HG03575 (cell line): ENCODE measurements around the gene CYP24A1.

Experiments used
- ATAC-seq: cut with Tn5 transposase; IDR thresholded peaks from one replicate; pipeline ENCODE4 v1.9.1; 2021; ENCODE audit not compliant: unreplicated experiment, insufficient number of reproducible peaks, low FRiP score; ENCODE audit errors: extremely low read depth

Gene CYP24A1

DNA sequence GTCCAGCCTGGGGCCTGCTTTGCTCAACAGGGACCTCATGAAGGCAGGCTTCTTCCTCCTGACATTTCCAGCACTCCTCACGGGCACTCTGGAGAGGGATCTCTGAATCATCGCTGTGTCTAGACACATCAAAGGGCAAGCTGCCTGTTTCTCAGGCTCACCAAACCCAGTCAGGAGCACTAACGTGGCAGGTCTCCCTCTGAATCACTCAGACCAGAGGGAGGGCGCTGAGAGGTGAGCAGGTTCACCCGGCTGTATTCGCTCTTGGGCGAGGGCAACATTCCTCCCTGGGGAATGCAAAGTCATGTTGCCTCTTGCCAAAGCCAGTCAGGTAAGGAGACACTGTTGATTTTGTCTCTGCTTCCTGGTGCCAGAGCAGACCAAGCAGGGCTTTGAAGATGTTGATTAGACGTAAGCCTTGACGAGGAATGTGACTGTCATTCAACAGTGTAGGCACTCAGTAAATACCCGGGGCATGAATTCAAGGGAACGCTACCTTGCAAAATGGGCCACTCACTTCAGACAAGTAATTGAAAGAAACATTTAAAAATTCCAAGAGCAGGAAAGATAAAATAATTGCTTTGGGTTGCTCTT is 50.1 kb downstream of the CYP24A1 start:
- no peak for ATAC-seq

DNA sequence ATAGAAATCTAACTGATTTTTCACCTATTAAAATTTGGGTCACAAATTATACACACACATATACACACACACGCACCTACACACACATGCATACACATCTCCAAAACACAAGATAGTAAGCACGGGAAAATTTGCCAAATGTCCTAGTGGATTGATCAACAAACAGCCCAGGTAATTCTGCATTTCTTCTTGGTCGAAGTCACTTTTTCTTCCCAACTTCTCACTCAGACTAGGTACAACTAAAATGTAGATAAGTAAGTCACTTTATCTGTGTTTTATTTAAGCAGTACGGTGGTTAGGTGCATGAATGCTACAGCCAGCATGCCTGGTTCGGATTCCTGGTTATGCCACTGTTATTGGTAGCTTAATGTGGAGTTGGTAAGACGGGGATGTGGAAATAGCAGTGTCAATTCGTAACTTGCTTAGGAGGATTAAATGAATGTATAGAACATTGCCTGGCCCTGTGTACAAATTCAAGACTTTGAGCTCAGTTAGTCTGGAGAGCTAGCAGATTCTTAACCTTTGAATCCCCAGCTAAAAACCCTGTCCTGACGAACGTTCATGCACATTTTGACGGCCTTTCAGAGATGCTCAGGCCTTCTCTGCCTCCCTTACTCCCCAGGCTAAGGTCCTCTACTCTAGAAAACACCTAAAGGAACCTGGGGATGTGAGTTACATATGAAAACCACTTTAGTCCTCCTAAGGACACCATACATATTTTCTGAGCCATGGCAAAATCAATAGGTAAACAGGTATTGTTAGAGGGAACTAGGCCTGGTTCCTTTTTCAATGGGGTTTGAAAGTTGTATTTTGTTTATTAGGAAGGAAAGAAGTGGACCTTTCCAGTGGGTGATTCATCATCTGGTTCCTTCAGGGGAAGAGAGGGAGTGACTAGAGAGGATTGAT is 50.9 kb downstream of the CYP24A1 start:
- no peak for ATAC-seq

DNA sequence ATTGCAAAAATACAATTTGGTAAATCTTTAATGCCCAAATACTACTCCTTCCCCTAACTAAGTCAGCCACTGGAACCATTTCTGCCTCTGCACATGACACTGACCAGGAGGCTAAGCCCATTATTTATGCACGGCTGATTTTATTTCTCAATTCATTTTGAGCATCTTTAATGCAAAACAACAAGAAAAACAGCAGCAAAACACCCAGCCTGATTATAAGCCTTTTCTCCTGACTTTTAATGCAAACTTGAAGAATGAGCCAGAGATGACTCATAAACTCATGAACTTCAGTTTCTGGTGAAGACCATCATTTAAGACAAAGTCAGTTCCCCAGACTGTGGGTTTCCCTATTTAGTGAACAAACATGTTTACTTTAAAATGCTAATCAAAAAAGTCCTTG is 51.6 kb downstream of the CYP24A1 start:
- ATAC-seq, result no peak

DNA sequence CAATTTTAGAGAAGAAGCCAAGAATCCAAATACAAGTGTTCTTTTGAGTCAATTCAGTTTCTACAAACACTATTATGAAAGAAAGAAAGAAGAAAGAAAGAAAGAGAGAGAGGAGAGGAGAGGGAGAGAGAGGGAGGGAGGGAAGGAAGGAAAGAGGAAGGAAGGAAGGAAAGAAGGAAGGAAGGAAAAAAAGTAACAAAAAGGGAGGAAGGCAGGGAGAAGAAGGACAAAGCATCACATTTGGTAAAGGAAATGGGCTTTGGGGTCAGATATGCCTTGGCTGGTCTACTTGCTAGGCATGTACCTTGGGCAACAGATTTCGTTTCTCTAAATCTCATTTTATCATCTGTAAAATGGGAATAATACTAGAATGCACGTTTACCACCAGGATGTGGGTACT is 54.0 kb downstream of the CYP24A1 start:
- ATAC-seq, result no peak

DNA sequence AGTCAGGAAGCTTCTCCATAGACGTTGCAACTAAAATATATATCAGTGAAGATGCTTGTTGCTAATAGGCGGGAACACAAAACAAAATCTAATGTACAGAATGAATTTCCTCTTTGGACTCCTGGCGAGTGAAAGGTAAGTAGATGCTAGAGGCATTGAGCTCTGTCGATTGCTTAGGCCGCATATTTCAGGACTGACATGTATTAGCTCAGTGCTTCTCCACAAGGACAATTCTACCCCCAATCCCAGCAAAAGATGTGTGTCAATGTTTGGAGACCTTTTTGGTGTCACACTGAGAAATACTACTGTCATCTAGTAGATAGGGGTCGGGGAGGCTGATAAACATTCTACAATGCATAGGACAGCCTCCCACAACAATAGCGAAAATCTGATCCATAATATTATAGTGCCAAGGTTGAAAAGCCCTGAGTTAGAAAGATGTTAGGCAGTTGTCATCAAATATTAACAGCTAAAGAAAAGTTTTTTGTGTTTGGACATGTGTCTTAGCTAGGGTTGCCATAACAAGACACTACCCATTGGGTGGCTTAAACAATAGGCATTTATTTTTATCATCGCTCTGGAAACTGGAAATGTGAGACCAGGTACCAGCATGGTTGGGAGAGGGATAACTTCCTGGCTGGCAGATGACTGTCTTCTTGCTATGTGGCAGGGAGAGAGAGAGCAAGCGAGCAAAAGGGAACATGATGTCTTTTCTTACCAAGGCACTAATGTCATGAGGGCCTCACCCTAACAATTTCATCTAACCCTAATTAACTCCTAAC is 55.4 kb downstream of the CYP24A1 start:
- ATAC-seq, result no peak

DNA sequence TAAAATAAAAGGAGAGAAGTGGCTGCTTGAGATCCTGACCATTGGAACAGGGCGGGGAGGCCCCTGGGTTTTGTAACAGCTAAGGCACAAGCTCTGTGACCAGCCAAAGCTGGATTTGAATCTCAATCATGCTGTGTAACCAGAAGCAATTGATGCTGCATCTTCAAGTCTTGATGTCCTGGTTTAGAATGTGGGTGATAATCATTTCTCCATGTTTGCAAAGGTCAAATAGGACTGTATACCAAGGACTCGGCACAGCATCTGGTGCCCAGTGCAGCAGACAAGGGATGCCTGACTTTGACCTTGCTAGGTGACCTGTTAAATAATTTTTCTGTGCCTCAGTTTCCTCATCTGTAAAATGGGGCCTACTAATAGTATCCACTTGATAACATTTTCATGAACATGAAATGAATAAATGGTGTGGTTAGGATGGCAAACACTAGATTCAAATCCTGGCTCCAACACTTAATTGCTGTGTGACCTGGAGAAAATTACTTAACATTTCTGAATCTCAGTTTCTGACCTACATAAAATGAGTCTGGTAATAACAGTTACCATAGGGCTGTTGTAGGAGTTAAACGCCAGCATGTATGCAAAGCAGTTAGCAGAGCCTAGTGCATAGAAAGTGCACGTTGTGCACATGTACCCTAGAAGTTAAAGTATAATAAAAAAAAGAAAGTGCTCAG is 57.1 kb downstream of the CYP24A1 start:
- no peak for ATAC-seq

DNA sequence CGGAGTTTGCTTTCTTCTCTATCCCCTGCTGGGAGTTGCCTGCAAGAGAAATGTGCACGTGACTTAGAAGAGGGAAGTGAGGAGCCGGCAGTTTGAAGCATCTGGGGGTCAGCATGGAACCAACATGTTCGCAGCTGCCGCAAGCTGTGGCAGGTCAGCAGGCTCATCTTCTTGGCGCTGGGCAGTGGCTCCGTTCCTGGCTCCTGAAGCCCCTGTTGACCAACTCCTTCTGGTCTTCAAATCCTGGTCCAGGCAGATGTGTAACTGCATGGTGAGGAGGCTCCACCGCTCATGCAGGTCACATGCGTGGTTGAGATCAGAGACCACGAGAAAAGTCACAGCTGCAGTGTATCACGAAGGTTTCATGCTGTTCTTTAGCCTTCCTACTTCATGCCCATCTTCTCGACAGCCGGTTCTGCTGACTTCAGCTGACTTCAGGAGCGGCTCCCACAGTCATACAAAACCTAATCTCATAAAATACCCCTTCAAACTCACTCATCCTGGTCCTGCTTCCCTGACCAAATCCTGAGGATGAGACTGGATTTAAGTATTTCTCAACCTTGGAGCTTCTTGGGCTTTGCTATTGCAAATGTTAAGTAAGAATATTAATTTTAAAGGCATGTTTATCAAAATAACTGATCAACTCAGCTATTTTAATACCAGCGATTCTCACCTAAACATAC is 58.5 kb downstream of the CYP24A1 start:
- ATAC-seq, result no peak

DNA sequence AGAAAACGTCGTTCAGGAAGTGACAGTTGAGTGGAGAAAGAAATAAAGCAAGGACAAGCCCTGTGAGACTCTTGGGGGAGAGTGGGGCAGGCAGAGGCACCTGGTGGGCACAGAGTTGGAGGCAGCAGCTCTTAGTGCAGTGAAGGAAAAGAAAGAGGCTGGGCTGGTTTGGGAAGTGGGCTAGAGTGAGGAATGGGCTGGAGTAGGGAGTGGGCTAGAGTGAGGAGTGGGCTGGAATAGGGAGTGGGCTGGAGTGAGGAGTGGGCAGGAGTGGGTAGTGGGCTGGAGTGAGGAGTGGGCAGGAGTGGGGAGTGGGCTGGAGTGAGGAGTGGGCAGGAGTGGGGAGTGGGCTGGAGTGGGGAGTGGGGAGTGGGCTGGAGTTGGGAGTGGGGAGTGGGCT is 59.7 kb downstream of the CYP24A1 start:
- no peak for ATAC-seq

DNA sequence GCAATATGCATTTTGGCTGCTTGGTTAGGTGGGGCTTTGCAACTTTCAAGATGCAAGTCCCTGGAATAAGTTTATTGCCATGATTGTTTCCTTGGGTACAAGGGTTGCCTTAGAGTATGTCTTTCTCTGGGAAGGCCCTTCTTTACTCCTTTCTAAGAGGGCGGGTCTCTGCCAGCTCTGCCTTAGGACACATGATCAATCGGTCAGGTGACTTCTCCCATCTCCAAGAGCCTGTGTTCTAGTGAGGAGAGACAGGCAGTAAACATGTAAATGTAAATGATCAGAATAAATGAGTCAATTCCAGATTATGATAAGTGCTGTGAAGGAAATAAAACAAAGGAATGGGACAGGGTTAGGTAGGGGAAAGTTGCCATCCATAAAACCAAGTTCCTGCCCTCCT is 60.2 kb downstream of the CYP24A1 start:
- no peak for ATAC-seq

DNA sequence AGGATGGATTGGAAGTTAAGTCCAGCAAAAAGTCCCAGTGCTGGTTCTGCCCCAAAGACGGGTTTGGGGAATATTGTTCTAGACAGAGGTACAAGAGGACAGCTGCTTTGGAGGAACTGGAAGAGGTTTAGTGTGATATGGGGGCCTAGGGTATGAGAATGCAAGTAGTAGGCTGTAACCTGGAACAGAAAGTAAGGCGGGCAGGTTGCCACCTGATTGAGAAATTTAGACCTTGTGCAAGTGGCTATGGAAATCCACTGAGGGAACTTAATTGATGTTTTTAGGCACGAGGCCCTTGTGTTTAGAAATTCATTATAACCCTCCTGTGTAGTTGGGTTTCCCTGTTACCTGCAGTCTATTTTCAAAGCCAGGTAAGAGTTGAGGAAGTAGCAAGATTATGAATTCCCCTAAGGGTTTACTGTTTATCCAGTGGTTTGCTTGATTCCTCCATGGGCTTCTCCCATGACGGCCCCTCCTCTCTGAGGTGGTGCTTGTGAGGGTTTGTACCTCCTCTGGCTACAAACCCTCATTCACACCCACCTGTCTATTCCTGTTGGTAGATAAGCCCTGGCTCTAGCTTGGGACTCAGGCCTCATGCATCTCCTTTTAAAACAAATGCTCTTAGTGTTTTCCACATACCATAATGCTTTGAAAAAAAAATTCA is 61.4 kb downstream of the CYP24A1 start:
- no peak for ATAC-seq

DNA sequence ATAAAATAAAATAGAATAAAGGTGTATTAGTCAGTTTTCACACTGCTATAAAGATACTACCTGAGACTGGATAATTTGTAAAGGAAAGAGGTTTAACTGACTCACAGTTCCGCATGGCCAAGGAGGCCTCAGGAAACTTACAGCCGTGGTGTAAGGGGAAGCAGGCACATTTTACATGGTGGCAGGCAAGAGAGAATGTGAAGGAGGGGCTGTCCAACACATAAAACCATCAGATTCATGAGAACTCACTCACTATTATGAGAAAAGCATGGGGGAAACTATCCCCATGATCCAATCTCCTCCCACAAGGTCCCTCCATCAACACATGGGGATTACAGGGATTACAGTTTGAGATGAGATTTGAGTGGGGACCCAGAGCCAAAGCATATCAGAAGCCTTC is 62.3 kb downstream of the CYP24A1 start:
- ATAC-seq, result no peak

DNA sequence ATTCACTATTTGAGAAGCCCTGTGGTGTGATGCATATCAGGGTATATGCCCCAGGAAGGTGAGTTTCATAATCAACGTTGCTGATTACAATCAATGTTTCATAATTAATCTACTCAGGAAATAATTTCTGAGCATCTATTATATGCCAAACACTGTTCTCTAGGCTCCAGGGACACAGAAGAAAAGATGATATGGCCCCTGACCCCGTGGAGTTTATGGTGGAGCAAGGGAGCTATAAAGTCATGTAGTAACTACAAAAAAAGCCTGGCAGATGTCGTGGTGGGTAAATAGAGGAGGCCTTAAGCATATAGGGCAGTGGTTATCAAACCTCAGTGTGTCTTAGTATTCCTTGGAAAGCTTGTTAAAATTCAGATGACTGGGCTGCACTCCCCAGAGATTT is 63.3 kb downstream of the CYP24A1 start:
- no peak for ATAC-seq

DNA sequence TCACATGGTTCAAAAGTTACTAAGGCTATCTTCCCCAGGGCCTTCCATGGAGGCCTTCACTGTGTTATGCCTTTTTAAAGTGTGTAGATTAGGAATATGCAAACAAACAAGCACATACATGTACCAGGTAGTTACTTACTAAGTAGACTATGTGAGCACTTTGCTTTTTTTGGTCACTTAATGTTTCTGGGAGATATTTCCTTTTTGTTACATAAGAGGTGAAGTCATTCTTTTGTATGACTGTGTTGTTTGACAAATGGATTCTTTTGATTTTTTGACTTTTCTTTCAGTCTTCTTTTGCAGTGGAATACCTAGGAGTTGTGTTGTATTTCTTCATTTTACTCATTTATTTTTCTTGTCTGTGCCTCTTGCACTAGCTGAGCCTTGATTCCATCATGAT is 63.7 kb downstream of the CYP24A1 start:
- no peak for ATAC-seq

DNA sequence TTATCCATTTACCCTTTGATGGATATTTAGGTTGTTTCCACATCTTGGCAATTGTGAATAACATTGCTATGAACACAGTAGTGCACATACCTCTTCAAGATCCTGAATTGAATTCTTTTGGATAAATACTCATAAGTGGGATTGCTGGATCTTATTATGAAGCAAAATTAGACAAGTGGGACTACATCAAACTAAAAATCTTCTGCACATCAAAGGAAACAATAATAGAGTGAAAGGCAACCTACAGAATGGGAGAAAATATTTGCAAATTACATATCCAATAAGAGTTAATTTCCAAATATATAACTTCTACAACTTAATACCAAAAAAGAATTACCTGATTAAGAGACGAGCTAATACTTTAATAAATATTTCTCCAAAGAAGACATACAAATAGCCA is 65.0 kb downstream of the CYP24A1 start:
- ATAC-seq, result no peak

DNA sequence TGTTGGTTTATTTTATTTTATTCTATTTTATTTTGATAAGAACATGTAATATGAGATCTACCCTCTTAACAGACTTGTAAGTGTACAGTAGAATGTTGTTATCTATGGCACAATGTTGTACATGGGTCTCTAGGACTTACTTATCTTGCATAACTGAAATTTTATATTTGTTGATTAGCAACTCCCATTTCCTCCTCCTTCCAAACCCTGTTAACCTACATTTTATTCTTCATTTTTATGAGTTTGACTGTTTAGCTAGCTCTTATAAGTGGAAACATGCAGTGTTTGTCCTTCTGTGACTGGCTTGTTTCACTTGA is 65.5 kb downstream of the CYP24A1 start:
- no peak for ATAC-seq

DNA sequence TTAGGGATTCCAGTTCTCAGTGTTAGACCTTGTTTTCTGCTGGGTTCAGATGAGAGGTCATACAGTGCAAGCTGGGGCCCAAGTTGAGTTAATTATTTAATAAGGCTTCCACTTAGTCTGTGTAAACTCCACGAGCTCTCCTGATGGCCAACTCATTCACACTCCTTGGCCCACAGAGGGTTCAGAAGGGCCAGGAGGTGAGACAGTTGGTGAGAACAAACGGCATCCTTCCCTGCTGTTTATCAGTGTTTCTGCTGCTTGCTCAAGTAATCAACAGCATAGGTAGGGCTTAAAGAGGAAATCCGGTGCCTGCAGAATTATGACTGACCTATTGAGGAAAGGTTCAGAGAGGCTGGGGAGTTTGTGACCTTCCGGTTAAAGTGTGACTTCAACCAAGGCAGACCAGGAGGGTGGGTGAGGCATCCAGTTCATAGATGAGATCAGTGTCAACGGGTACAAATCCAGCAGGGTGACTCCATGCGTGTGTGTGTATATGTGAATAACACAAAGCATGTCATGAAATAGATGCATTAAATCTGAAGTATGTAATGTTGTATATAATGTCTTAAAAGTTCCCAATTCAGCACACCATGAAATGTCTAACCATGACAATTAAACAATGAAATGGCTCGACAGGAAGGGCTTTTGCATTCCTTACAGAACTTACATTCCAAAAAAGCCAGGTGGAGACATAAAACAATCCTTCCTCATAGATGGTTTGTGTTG is 66.0 kb downstream of the CYP24A1 start:
- ATAC-seq, result no peak

DNA sequence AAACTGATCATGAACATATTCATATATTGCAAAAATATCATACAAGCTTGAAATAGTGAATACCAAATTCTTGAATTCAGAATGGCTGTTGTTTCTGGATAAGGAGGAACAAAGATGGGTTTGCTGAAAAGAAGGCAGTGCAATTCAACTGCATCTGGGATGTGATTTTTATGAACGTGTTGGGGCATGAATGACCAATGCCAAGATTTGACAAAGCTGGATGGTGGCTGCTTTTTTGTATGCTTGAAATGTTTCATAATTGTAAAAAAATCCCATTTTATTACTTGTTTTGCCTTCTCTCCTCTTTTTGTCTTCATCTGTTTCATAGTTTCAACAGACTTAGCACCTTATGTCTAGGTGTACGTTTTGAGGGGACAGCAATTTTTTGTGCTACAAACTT is 66.6 kb downstream of the CYP24A1 start:
- ATAC-seq, result no peak

DNA sequence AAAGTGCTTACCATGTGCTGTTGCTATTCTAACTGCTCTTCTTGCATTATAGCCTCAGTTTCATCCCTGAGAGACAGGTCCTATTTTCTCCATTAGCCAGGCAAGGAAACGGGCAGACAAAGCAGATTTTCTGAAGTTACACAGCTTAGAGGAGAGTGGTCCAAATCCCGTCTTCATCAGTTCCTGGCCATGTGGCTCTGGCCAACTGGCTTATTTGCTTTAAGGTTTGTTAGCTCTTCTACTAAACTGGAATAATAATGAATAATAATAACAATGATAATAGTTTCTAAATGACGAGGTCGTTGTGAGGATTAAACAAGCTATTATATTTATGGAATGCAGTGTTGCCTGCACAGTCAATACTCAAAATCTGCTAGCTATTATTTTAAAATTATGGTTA is 67.6 kb downstream of the CYP24A1 start:
- no peak for ATAC-seq
